GM12892 (cell line): ENCODE measurements around the gene PTEN.

Experiments
- POLR2A ChIP-seq: IDR thresholded peaks from 2 replicates; pipeline ENCODE4 v1.6.1; 2011; ENCODE audit warnings: low read depth, low read length, control low read depth
- POLR2AphosphoS5 ChIP-seq: IDR thresholded peaks from 2 replicates; pipeline ENCODE4 v1.6.1; 2011; ENCODE audit warnings: low read depth, low read length, control low read depth
- TAF1 ChIP-seq: IDR thresholded peaks from 2 replicates; pipeline ENCODE4 v1.6.1; 2011; ENCODE audit warnings: low read depth, mild to moderate bottlenecking, control low read depth, low read length, borderline replicate concordance

- TF ChIP-seq POLR2A (no peak), POLR2AphosphoS5 (no peak), TAF1 (no peak)
These were observed 44.2 kb upstream of the PTEN start for GRCh38 chr10:87819289-87819585.
